ENCODE measurements around the gene VAC14.

- TF ChIP-seq, protein P1, sequence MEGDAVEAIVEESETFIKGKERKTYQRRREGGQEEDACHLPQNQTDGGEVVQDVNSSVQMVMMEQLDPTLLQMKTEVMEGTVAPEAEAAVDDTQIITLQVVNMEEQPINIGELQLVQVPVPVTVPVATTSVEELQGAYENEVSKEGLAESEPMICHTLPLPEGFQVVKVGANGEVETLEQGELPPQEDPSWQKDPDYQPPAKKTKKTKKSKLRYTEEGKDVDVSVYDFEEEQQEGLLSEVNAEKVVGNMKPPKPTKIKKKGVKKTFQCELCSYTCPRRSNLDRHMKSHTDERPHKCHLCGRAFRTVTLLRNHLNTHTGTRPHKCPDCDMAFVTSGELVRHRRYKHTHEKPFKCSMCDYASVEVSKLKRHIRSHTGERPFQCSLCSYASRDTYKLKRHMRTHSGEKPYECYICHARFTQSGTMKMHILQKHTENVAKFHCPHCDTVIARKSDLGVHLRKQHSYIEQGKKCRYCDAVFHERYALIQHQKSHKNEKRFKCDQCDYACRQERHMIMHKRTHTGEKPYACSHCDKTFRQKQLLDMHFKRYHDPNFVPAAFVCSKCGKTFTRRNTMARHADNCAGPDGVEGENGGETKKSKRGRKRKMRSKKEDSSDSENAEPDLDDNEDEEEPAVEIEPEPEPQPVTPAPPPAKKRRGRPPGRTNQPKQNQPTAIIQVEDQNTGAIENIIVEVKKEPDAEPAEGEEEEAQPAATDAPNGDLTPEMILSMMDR (IDR thresholded peaks at IDR 0.05): no peak
- TF ChIP-seq POLR2A (IDR thresholded peaks at IDR 0.05) (no peak), EP300 (IDR thresholded peaks at IDR 0.05) (no peak)
Observed at GRCh38 chr16:70684146-70685060, 116.6 kb downstream of the VAC14 start.

Measured in stomach (tissue), 4 donors.